ENCODE results near the gene SEL1L.
"Not testable (repeated sequence)": the region's sequence is repeated elsewhere in the genome, so short reads cannot be mapped to it uniquely, and the experiment has no call there.

Gene SEL1L

DNA sequence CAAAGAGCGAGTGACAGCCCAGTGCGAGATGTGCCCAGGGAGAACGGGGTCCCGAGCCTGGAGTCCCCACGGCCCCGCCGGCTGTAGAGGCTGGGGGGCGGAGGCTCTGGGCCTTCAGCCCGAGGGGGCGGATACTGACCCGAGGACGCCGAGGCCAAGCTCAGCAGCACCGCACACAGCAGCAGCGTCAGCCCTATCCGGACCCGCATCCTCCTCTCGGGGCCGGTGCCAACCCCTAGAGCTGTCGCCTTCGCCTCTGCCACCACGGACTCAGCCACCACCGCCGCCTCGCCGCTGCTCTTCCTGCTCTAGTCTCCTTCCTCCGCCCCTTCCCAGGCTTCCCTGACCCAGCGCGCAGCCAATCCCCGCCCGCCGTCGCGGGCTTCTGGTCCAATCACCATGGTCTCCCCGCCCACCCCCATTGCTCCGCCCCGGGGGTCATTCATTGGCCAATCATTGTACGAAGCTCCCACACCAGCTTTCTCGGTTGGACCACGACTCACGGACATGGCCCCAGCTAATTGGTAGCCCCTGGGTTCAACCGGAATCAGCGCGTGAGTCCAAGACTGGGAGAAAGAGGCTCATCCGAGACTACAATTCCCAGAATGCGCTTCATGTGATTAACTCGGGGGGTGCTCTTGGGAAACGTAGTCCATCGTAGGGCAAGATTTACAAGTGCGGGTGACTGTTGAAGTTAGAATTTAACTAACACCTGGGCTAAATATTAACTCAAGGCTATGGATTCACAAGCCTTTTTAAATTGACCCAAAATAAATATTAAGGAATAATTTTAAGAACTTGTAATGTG is at the start of gene SEL1L:
SEL1L (minus strand) TSS at position 318 of the 808 bp plus-strand sequence; CDS start at position 209, 109 bp downstream.
- DNase-seq (ENCODE audit: insufficient read length, low spot score) (peak; percentile 52), FAIRE-seq (peak; percentile 89)
- TF ChIP-seq POLR2A (IDR thresholded peaks at IDR 0.05; ENCODE audit: low read depth, low read length): peak; percentile 72

GRCh38 chr14:81582420-81582819 is 48.8 kb upstream of the SEL1L start:
- DNase-seq (ENCODE audit: insufficient read length, low spot score) (no peak), FAIRE-seq (no peak)
- TF ChIP-seq POLR2A (IDR thresholded peaks at IDR 0.05; ENCODE audit: low read depth, low read length): no peak

DNA sequence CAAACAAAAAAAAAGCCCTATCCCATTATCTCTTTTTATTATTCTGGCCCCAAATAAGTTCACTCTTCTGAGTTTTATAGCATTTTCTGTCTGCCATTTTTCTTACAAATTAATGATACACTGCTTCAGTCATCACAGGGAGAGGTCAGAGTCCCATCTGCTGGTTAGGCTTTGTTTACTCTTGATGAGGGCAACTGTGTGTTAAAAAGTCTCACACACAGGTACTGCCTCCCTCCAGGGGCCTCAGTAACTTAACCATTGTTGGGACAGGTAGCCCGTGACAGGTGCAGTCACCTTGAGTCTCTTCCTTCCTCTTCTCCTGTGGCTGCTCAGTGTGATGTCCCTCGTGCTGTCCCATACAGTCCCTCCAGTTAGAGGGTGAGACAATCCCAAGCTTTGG is 45.5 kb upstream of the SEL1L start:
- no peak for DNase-seq (ENCODE audit: insufficient read length, low spot score)
- TF ChIP-seq POLR2A (IDR thresholded peaks at IDR 0.05; ENCODE audit: low read depth, low read length): no peak
- no peak for FAIRE-seq

DNA sequence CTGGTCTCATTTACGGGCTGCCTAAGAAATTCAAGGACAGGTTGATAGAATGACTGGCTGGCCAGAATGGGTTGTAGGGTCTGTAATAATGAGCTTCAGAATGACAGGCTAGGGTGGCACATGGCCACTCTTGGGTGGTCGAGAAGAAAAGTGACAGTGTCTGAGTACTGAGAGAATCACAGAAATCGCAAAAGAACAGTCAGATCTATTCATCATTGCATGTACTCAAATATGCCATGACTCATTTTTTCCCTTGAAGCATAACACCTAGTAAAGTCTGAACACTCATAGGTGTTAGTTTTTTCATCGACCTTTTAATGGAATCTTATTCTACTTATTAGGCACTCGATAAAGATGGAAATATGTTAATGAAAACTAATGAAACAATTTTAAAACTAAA is 37.8 kb upstream of the SEL1L start:
- TF ChIP-seq POLR2A (IDR thresholded peaks at IDR 0.05; ENCODE audit: low read depth, low read length): no peak
- DNase-seq (ENCODE audit: insufficient read length, low spot score) (no peak), FAIRE-seq (no peak)

- no peak for TF ChIP-seq POLR2A (IDR thresholded peaks at IDR 0.05; ENCODE audit: low read depth, low read length)
- no peak for DNase-seq (ENCODE audit: insufficient read length, low spot score)
- FAIRE-seq: no peak
Observed at GRCh38 chr14:81567302-81567701, 33.6 kb upstream of the SEL1L start.

GRCh38 chr14:81565441-81566290 is 32.0 kb upstream of the SEL1L start:
- FAIRE-seq (no peak), DNase-seq (ENCODE audit: insufficient read length, low spot score) (no peak)
- TF ChIP-seq POLR2A (IDR thresholded peaks at IDR 0.05; ENCODE audit: low read depth, low read length): no peak

DNA sequence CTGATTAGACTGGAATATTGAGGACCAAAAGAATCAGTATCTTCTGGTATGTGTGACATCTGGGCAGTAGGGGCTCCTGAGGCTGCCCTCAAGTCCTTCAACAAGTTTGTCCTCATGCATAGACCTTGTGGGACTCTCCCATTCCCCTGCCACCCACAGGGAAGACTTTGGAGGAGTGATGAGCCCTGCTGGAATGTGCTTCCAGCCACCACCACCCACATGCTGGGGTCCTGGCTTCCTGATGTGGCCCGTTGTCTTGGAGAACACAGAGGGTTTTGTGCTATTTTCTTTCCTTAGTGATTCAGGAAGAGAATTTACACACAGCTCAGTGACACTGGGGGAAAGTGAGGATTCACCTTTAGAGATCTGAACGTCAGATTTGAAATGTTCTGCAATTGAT is 29.2 kb upstream of the SEL1L start:
- FAIRE-seq: no peak
- no peak for TF ChIP-seq POLR2A (IDR thresholded peaks at IDR 0.05; ENCODE audit: low read depth, low read length)
- no peak for DNase-seq (ENCODE audit: insufficient read length, low spot score)

DNA sequence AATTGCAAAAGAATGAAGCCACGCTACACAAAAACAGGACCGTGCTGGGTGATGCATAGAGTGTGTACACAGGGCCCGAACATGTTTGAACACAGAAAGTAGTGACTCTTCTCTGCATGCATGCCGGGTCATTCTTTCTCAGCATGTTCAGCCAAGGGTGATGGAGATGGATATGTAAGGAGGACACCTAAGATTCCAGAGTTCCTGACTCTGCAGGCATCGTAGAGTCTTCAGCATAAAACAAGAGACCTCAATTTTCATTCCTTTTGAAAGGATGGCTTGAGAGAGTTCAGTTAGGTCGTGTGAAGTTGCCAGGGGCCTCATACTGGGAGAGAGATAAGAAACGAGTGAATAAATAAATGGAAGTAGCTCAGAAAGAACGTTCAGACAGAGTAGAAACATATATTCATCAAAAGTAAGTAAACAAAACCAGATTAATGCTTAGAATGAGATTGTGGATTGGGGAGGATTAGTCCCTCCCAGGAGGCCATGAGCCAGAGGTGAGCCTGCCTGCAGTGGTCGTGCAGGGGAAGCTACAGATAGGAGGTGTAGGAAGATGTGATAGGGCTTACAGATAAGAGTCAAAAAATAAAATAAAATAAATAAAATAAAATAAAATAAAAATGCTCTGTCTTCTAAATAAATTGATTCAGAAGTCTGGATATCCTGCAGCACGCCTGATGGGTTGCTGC is 27.6 kb upstream of the SEL1L start:
- no peak for DNase-seq (ENCODE audit: insufficient read length, low spot score)
- no peak for TF ChIP-seq POLR2A (IDR thresholded peaks at IDR 0.05; ENCODE audit: low read depth, low read length)
- FAIRE-seq: no peak

DNA sequence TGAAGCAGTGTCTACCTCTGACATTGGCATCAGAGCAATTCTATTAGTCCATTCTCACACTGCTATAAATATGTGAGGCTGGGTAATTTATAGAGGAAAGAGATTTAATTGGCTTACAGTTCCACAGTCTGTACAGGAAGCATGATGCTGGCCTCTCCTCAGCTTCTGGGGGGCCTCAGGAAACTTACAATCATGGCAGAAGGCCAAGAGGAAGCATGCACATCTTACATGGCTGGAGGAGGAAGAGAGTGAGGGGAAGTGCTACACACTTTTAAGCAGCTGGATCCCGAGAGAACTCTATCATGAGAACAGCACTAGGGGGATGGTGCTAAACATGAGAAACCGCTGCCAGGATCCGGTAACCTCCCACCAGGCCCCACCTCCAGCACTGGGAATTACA is 25.7 kb upstream of the SEL1L start:
- DNase-seq (ENCODE audit: insufficient read length, low spot score): no peak
- no peak for FAIRE-seq
- TF ChIP-seq POLR2A (IDR thresholded peaks at IDR 0.05; ENCODE audit: low read depth, low read length): no peak

- no peak for FAIRE-seq
- no peak for DNase-seq (ENCODE audit: insufficient read length, low spot score)
- no peak for TF ChIP-seq POLR2A (IDR thresholded peaks at IDR 0.05; ENCODE audit: low read depth, low read length)
Observed at GRCh38 chr14:81557146-81557545, 23.5 kb upstream of the SEL1L start.

- no peak for FAIRE-seq
- no peak for DNase-seq (ENCODE audit: insufficient read length, low spot score)
- no peak for TF ChIP-seq POLR2A (IDR thresholded peaks at IDR 0.05; ENCODE audit: low read depth, low read length)
Observed at GRCh38 chr14:81555684-81556083, 22.0 kb upstream of the SEL1L start.

GRCh38 chr14:81555051-81555450 is 21.4 kb upstream of the SEL1L start:
- FAIRE-seq (no peak), DNase-seq (ENCODE audit: insufficient read length, low spot score) (no peak)
- no peak for TF ChIP-seq POLR2A (IDR thresholded peaks at IDR 0.05; ENCODE audit: low read depth, low read length)

- no peak for TF ChIP-seq POLR2A (IDR thresholded peaks at IDR 0.05; ENCODE audit: low read depth, low read length)
- FAIRE-seq: no peak
- DNase-seq (ENCODE audit: insufficient read length, low spot score): no peak
Observed at GRCh38 chr14:81551471-81551870, 17.8 kb upstream of the SEL1L start.

GRCh38 chr14:81550001-81550637 is 16.5 kb upstream of the SEL1L start:
- no peak for FAIRE-seq

DNA sequence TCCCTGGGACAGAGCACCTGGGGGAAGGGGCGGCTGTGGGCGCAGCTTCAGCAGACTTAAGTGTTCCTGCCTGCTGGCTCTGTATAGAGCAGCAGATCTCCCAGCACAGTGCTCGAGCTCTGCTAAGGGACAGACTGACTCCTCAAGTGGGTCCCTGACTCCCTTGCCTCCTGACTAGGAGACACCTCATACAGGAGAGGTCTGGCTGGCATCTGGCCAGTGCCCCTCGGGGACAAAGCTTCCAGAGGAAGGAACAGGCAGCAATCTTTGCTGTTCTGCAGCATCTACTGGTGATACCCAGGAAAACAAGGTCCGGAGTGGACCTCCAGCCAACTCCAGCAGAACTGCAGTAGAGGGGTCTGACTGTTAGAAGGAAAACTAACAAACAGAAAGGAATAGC is 7.6 kb upstream of the SEL1L start:
- not testable (repeated sequence) for DNase-seq (ENCODE audit: insufficient read length, low spot score); FAIRE-seq

More at GRCh38 chr14:81550001-81550637, 16.5 kb upstream of the SEL1L start:
- DNase-seq (ENCODE audit: insufficient read length, low spot score): no peak
- no peak for TF ChIP-seq POLR2A (IDR thresholded peaks at IDR 0.05; ENCODE audit: low read depth, low read length)
